ENCODE measurements around the gene POLR1F.

The POLR1F gene

GRCh38 chr7:19708397-19709248 lies at the start of gene POLR1F:
Gene POLR1F (minus strand): TSS chr7:19709037. CDS start chr7:19709016, 21 bp downstream.
- peak; percentile 96 for DNase-seq (ENCODE audit: low read depth)
- peak within 1 kb of the TSS; percentile 81 for H3K4me3 ChIP-seq (ENCODE audit: low read depth, low read length)
- TF ChIP-seq CTCF (IDR thresholded peaks at IDR 0.05; ENCODE audit: insufficient read depth, low read depth, low read length, missing control alignments) = peak; percentile 89

- peak; percentile 64 for TF ChIP-seq CTCF (IDR thresholded peaks at IDR 0.05; ENCODE audit: insufficient read depth, low read depth, low read length, missing control alignments)
- peak; percentile 56 for DNase-seq (ENCODE audit: low read depth)
- H3K4me3 ChIP-seq (ENCODE audit: low read depth, low read length) = no peak overlapping the region
Measured at GRCh38 chr7:19754521-19755116, 45.8 kb upstream of the POLR1F start.

GRCh38 chr7:19752020-19752419 lies 43.2 kb upstream of the POLR1F start:
- peak; percentile 1 for DNase-seq (ENCODE audit: low read depth)
- no peak for TF ChIP-seq CTCF (IDR thresholded peaks at IDR 0.05; ENCODE audit: insufficient read depth, low read depth, low read length, missing control alignments)
- no peak overlapping the region for H3K4me3 ChIP-seq (ENCODE audit: low read depth, low read length)

GRCh38 chr7:19749658-19750057 lies 40.8 kb upstream of the POLR1F start:
- TF ChIP-seq CTCF (IDR thresholded peaks at IDR 0.05; ENCODE audit: insufficient read depth, low read depth, low read length, missing control alignments) = no peak
- no peak for DNase-seq (ENCODE audit: low read depth)
- no peak overlapping the region for H3K4me3 ChIP-seq (ENCODE audit: low read depth, low read length)

- peak; percentile 43 for DNase-seq (ENCODE audit: low read depth)
- no peak overlapping the region for H3K4me3 ChIP-seq (ENCODE audit: low read depth, low read length)
- TF ChIP-seq CTCF (IDR thresholded peaks at IDR 0.05; ENCODE audit: insufficient read depth, low read depth, low read length, missing control alignments) = peak; percentile 48
Measured at GRCh38 chr7:19747740-19748339, 39.0 kb upstream of the POLR1F start.

GRCh38 chr7:19744075-19744474 lies 35.2 kb upstream of the POLR1F start:
- TF ChIP-seq CTCF (IDR thresholded peaks at IDR 0.05; ENCODE audit: insufficient read depth, low read depth, low read length, missing control alignments) = no peak
- DNase-seq (ENCODE audit: low read depth) = no peak
- no peak overlapping the region for H3K4me3 ChIP-seq (ENCODE audit: low read depth, low read length)
